H1 (cell line): Measurements from ENCODE around the gene PRKN. TPM values are rescaled to one million over a fixed set of nuclear protein-coding genes. Genes with fewer than 3 reads are reported as not detected.

Experiments used
- CTCF ChIA-PET: fragments of 300-600 bp; sonication (Branson Sonifier 250); formaldehyde crosslinking; loops from one replicate; lab custom pipeline; 2021; ENCODE audit not compliant: partially characterized antibody; lab: Charles Lee
- POLR2A ChIA-PET: fragments of 300-600 bp; sonication (Branson Sonifier 250); formaldehyde crosslinking; loops from one replicate; lab custom pipeline; 2021; ENCODE audit warnings: inconsistent platforms; ENCODE audit not compliant: partially characterized antibody; lab: Charles Lee
- DNase-seq, 2 experiments: peaks; one replicate each; pipeline versions ENCODE4 v3.0.0 to v3.0.0-alpha.2; 2010 to 2022; ENCODE audit warnings: low spot score in 2 of 2, low read depth in 1 of 2, mixed read lengths in 1 of 2
- FAIRE-seq: peaks from 2 replicates; lab custom pipeline; 2011; peaks lifted over from hg19 to GRCh38; lab: Jason Lieb, UNC
- H2AFZ ChIP-seq: 2 replicates; pipeline ENCODE4 v1.8.1; 2012; ENCODE audit warnings: low read length, inconsistent platforms
- H2AK5ac ChIP-seq: 2 replicates; pipeline ENCODE4 v1.6.1; 2013; ENCODE audit warnings: low read depth, low read length
- H2BK120ac ChIP-seq: replicated peaks from 2 replicates; pipeline ENCODE3; 2013; ENCODE audit warnings: low read depth, low read length, inconsistent platforms
- H2BK12ac ChIP-seq: 2 replicates; pipeline ENCODE4 v1.6.1; 2013; ENCODE audit warnings: low read depth, low read length
- H2BK15ac ChIP-seq: 2 replicates; pipeline ENCODE4 v1.6.1; 2013; ENCODE audit warnings: low read length
- H2BK20ac ChIP-seq: 2 replicates; pipeline ENCODE4 v1.6.1; 2013; ENCODE audit warnings: low read length
- H2BK5ac ChIP-seq: 2 replicates; pipeline ENCODE4 v1.6.1; 2013; ENCODE audit warnings: low read depth, low read length
- H3K14ac ChIP-seq: 2 replicates; pipeline ENCODE4 v1.6.1; 2013; ENCODE audit warnings: inconsistent platforms; ENCODE audit not compliant: insufficient read length
- H3K18ac ChIP-seq: 2 replicates; pipeline ENCODE4 v1.6.1; 2013; ENCODE audit warnings: low read length; ENCODE audit errors: extremely low read depth
- H3K23ac ChIP-seq: 2 replicates; pipeline ENCODE4 v1.6.1; 2013; ENCODE audit warnings: inconsistent platforms; ENCODE audit not compliant: insufficient read length
- H3K23me2 ChIP-seq: 2 replicates; pipeline ENCODE4 v1.6.1; 2013; ENCODE audit warnings: low read depth, low read length
- H3K27ac ChIP-seq: 2 replicates; pipeline ENCODE4 v1.6.1; 2011; ENCODE audit warnings: low read depth, low read length, inconsistent platforms
- H3K27me3 ChIP-seq, 4 experiments: replicated peaks in 1 of 4; 1 replicate in 1 of 4; 2 replicates in 3 of 4; pipeline versions ENCODE4 v1.6.1 to v1.8.1; 2011 to 2013; ENCODE audit warnings: low read length in 3 of 4, mild to moderate bottlenecking in 3 of 4, inconsistent platforms in 2 of 4, mixed read lengths in 2 of 4, moderate library complexity in 1 of 4; ENCODE audit not compliant: control insufficient read depth in 3 of 4, insufficient read depth in 3 of 4; ENCODE audit errors: extremely low read depth in 1 of 4
- H3K36me3 ChIP-seq, 4 experiments: 2 replicates each; pipeline versions ENCODE4 v1.6.1 to v1.8.1; 2011 to 2013; ENCODE audit warnings: mild to moderate bottlenecking in 4 of 4, low read length in 3 of 4, moderate library complexity in 2 of 4, control low read depth in 1 of 4, inconsistent platforms in 1 of 4; ENCODE audit not compliant: insufficient read depth in 4 of 4, control insufficient read depth in 2 of 4
- H3K4ac ChIP-seq: replicated peaks from 2 replicates; pipeline ENCODE3; 2013; ENCODE audit warnings: low read length, low read depth, mixed read lengths, inconsistent platforms; ENCODE audit not compliant: insufficient read length
- H3K4me1 ChIP-seq, 4 experiments: replicated peaks in 1 of 4; 1 replicate in 1 of 4; 2 replicates in 3 of 4; pipeline versions ENCODE4 v1.6.1 to v1.8.1; 2011 to 2013; ENCODE audit warnings: low read length in 3 of 4, inconsistent platforms in 2 of 4, mixed read lengths in 1 of 4; ENCODE audit not compliant: insufficient read depth in 4 of 4, control insufficient read depth in 3 of 4
- H3K4me2 ChIP-seq, 2 experiments: 2 replicates each; pipeline versions ENCODE4 v1.6.1 to v1.8.1; 2011 to 2013; ENCODE audit warnings: low read depth in 2 of 2, low read length in 2 of 2, control low read depth in 1 of 2, inconsistent platforms in 1 of 2, mild to moderate bottlenecking in 1 of 2; ENCODE audit not compliant: insufficient read depth in 1 of 2
- H3K4me3 ChIP-seq, 4 experiments: fragments of 200-600, 300-600 bp in 1 of 4; sonication (generic), shearing (Covaris generic), sonication (Bioruptor Twin) in 1 of 4; 2 replicates each; pipeline versions ENCODE4 v1.5.1 to v1.8.1; 2011 to 2016; ENCODE audit warnings: low read length in 4 of 4, low read depth in 3 of 4, control low read depth in 2 of 4, inconsistent platforms in 2 of 4, mild to moderate bottlenecking in 2 of 4, mixed read lengths in 1 of 4, moderate library complexity in 1 of 4; ENCODE audit not compliant: insufficient read depth in 2 of 4; ENCODE audit errors: extremely low read depth in 1 of 4
- H3K56ac ChIP-seq: replicated peaks from 2 replicates; pipeline ENCODE3; 2013; ENCODE audit warnings: low read depth, mild to moderate bottlenecking, mixed read lengths, low read length, inconsistent platforms; ENCODE audit not compliant: insufficient read length
- H3K79me1 ChIP-seq: 2 replicates; pipeline ENCODE4 v1.6.1; 2013; ENCODE audit warnings: low read depth, low read length, control low read depth
- H3K79me2 ChIP-seq, 2 experiments: 2 replicates each; pipeline versions ENCODE4 v1.6.1 to v1.8.1; 2012 to 2013; ENCODE audit warnings: low read length in 2 of 2, mild to moderate bottlenecking in 2 of 2, inconsistent platforms in 1 of 2; ENCODE audit not compliant: insufficient read depth in 2 of 2, control insufficient read depth in 1 of 2
- H3K9ac ChIP-seq, 4 experiments: replicated peaks in 1 of 4; 1 replicate in 1 of 4; 2 replicates in 3 of 4; pipeline versions ENCODE4 v1.6.1 to v1.8.1; 2011 to 2013; ENCODE audit warnings: low read depth in 3 of 4, low read length in 3 of 4, control low read depth in 2 of 4, mild to moderate bottlenecking in 2 of 4, moderate library complexity in 2 of 4, inconsistent platforms in 1 of 4; ENCODE audit errors: extremely low read depth in 1 of 4
- H3K9me3 ChIP-seq, 2 experiments: 2 replicates each; pipeline versions ENCODE4 v1.6.1 to v1.8.1; 2012 to 2013; ENCODE audit warnings: mild to moderate bottlenecking in 2 of 2, moderate library complexity in 2 of 2, control low read depth in 1 of 2, inconsistent platforms in 1 of 2, low read depth in 1 of 2, low read length in 1 of 2, mixed read lengths in 1 of 2; ENCODE audit not compliant: insufficient read depth in 2 of 2
- H4K20me1 ChIP-seq, 2 experiments: replicated peaks in 1 of 2; 2 replicates each; pipeline versions ENCODE3 to v1.8.1; 2011 to 2013; ENCODE audit warnings: inconsistent platforms in 2 of 2, low read length in 2 of 2, mild to moderate bottlenecking in 1 of 2; ENCODE audit not compliant: insufficient read depth in 2 of 2, control insufficient read depth in 1 of 2
- H4K5ac ChIP-seq: 2 replicates; pipeline ENCODE4 v1.6.1; 2013; ENCODE audit warnings: low read length, low read depth, mixed read lengths, inconsistent platforms; ENCODE audit not compliant: insufficient read length
- H4K8ac ChIP-seq: 2 replicates; pipeline ENCODE4 v1.8.0; 2013; ENCODE audit warnings: mild to moderate bottlenecking, moderate library complexity, low read length, inconsistent platforms; ENCODE audit not compliant: insufficient read depth; ENCODE audit errors: extremely low read depth
- H4K91ac ChIP-seq: replicated peaks from 2 replicates; pipeline ENCODE3; 2013; ENCODE audit warnings: low read length, mixed read lengths, inconsistent platforms; ENCODE audit not compliant: insufficient read length
- HDAC6 ChIP-seq: IDR thresholded peaks from one replicate; pipeline ENCODE4 v1.7.1; 2012; ENCODE audit warnings: low read depth, mild to moderate bottlenecking, inconsistent platforms, low read length, moderate library complexity
- SUZ12 ChIP-seq: fragments of 200-600 bp; sonication (generic); IDR thresholded peaks from 2 replicates; pipeline ENCODE4 v1.6.1; 2012; ENCODE audit warnings: mild to moderate bottlenecking, inconsistent platforms, low read length, moderate library complexity, mixed read lengths
- WGBS, 2 experiments: shearing (Covaris generic) in 1 of 2; methylation state at CpG; one replicate each; pipeline versions ENCODE4 v1.1.6 to v1.1.7; 2013 to 2015; ENCODE audit warnings: low lambda C conversion rate in 2 of 2, mixed read lengths in 2 of 2, inconsistent platforms in 1 of 2, low coverage in 1 of 2, missing lambda C conversion rate in 1 of 2; ENCODE audit not compliant: insufficient replicate concordance in 2 of 2, insufficient coverage in 1 of 2, insufficient read length in 1 of 2; ENCODE audit errors: extremely low coverage in 1 of 2, missing lambda C conversion rate in 1 of 2; 5-methylcytosine and 5-hydroxymethylcytosine counted together
- polyA plus RNA-seq, 7 experiments: library from polyadenylated mRNA; depleted of rRNA in 3 of 7; stranded (reverse) in 5 of 7; unstranded in 2 of 7; fragments of >200 nt in 5 of 7; fragments of 200-250 nt in 2 of 7; gene quantifications; 1 replicate in 5 of 7; 2 replicates in 1 of 7; 4 replicates in 1 of 7; pipeline versions ENCODE4 v1.2.1 to v1.2.3, GENCODE V29; 2011 to 2013; ENCODE audit warnings: missing spikeins in 2 of 7, mixed read lengths in 2 of 7
- total RNA-seq: library from RNA; stranded (reverse); fragmentation: NEBNext Ultra II Directional; extraction: Animal tissue kit (Norgen Biotek cat#: 25700); gene quantifications from 2 replicates; pipeline ENCODE4 v1.2.1, GENCODE V29; 2021
- TF ChIP-seq, protein P1 (sequence below): IDR thresholded peaks from 2 replicates; pipeline ENCODE4 v1.6.1; 2012; ENCODE audit warnings: inconsistent platforms
- TF ChIP-seq, protein P2 (sequence below): IDR thresholded peaks from 2 replicates; pipeline ENCODE4 v1.6.1; 2011; ENCODE audit warnings: low read depth, mild to moderate bottlenecking, low read length; ENCODE audit not compliant: insufficient read depth

Gene PRKN
- total and polyA plus RNA-seq, 2 of the 8 experiments (the other 6 are each of a cell fraction or from before 2014, with no cell fraction given), result 0.13 to 0.29 TPM

DNA sequence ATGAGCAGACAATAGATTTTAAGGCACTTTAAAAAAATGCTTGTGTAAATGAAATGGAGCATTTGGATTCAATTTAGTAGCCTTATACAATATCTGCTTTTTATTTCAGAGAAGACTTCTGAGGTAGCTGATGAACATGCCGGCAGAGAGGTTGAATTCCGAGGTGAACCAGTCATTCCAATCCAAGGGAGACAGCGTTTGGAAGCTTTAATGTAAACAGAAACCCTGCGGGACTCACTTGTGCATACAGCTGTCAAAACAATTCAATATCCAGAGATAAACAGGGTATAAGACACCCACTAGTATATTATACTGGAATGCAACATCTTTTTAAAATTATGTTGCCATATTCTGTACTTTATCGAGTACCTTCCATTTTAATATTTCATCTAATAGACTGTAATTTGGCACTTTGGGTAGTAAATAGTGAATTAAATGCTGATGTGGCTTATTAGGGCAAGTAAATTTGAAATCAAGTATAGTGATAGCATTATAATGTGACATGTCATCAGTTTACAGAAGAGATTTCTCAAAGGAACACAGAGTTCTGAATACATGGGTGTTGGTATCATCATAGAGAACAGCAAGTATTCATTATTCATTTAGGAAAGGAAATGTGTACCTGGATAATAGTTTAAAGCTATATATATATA, 347.7 kb downstream of the PRKN start:
- Histone ChIP-seq H3K23ac (no peak overlapping the region), H3K14ac (no peak overlapping the region), H3K4ac (no peak overlapping the region), H3K18ac (no peak overlapping the region), H3K23me2 (no peaks in the 10 kb centered on the region), H3K9me3 (no peaks in the 10 kb centered on the region), H3K27me3 (no peaks in the 10 kb centered on the region), H3K4me2 (no peak overlapping the region), H3K36me3 (no peaks in the 10 kb centered on the region), H2BK12ac (no peak overlapping the region), H3K4me3 (no peak overlapping the region), H3K27ac (no peak overlapping the region), H3K4me1 (no peaks in the 10 kb centered on the region), H2BK15ac (no peak overlapping the region), H3K79me2 (no peaks in the 10 kb centered on the region), H2BK120ac (no peak overlapping the region), H4K91ac (no peak overlapping the region), H2BK5ac (no peak overlapping the region), H4K5ac (no peak overlapping the region), H3K79me1 (no peaks in the 10 kb centered on the region), H3K9ac (no peak overlapping the region), H4K8ac (no peak overlapping the region), H2AK5ac (no peak overlapping the region), H3K56ac (no peak overlapping the region), H2AFZ (no peak overlapping the region), H2BK20ac (no peak overlapping the region), H4K20me1 (no peaks in the 10 kb centered on the region)
- TF ChIP-seq SUZ12 (no peak), HDAC6 (no peak)
- TF ChIP-seq, protein P1, sequence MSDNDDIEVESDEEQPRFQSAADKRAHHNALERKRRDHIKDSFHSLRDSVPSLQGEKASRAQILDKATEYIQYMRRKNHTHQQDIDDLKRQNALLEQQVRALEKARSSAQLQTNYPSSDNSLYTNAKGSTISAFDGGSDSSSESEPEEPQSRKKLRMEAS, result no peak
- TF ChIP-seq, protein P2, sequence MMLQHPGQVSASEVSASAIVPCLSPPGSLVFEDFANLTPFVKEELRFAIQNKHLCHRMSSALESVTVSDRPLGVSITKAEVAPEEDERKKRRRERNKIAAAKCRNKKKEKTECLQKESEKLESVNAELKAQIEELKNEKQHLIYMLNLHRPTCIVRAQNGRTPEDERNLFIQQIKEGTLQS, result no peak
- 92% methylated on average over 5 of the region's 5 CpGs; no CpG with 5 or more reads in 1 of the 2 experiments for WGBS, 2 experiments
- FAIRE-seq (no peak), DNase-seq (no peak)
- POLR2A ChIA-PET, result no interaction called here
- CTCF ChIA-PET, result no interaction called here
